Nephron progenitor cell (in vitro differentiated cells): Measurements from ENCODE around the gene TUBA4A.

ENCODE experiments used
- DNase-seq: peaks from one replicate; pipeline ENCODE4 v3.0.0; 2021
- H3K27ac Mint-ChIP-seq: 2 replicates; pipeline ENCODE4 v1.8.0; 2021; ENCODE audit warnings: mild to moderate bottlenecking, moderate library complexity, mixed read lengths
- H3K27me3 Mint-ChIP-seq: 2 replicates; pipeline ENCODE4 v1.8.0; 2021; ENCODE audit warnings: mild to moderate bottlenecking, low read depth, mixed read lengths; ENCODE audit not compliant: poor library complexity
- H3K36me3 Mint-ChIP-seq: 2 replicates; pipeline ENCODE4 v1.8.0; 2021; ENCODE audit warnings: low read depth, mixed read lengths
- H3K4me1 Mint-ChIP-seq: 2 replicates; pipeline ENCODE4 v1.8.0; 2021; ENCODE audit warnings: mixed read lengths
- H3K4me3 Mint-ChIP-seq: 2 replicates; pipeline ENCODE4 v1.8.0; 2021; ENCODE audit warnings: mild to moderate bottlenecking, moderate library complexity, mixed read lengths
- H3K9me3 Mint-ChIP-seq: 2 replicates; pipeline ENCODE4 v1.8.0; 2021; ENCODE audit warnings: mild to moderate bottlenecking, moderate library complexity, mixed read lengths
- TF ChIP-seq, protein P1 (sequence below): fragments of 200-600 bp; sonication (generic); IDR thresholded peaks from 2 replicates; pipeline ENCODE4 v1.5.0; 2021; ENCODE audit warnings: antibody characterized with exemption

Gene TUBA4A

GRCh38 chr2:219292616-219293015 lies 38.9 kb upstream of the TUBA4A start:
- H3K36me3 Mint-ChIP-seq, result no peaks in the 10 kb centered on the region
- H3K4me3 Mint-ChIP-seq, result no peak overlapping the region
- TF ChIP-seq, protein P1, sequence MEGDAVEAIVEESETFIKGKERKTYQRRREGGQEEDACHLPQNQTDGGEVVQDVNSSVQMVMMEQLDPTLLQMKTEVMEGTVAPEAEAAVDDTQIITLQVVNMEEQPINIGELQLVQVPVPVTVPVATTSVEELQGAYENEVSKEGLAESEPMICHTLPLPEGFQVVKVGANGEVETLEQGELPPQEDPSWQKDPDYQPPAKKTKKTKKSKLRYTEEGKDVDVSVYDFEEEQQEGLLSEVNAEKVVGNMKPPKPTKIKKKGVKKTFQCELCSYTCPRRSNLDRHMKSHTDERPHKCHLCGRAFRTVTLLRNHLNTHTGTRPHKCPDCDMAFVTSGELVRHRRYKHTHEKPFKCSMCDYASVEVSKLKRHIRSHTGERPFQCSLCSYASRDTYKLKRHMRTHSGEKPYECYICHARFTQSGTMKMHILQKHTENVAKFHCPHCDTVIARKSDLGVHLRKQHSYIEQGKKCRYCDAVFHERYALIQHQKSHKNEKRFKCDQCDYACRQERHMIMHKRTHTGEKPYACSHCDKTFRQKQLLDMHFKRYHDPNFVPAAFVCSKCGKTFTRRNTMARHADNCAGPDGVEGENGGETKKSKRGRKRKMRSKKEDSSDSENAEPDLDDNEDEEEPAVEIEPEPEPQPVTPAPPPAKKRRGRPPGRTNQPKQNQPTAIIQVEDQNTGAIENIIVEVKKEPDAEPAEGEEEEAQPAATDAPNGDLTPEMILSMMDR, result no peak
- peaks cover 54% of the 10 kb centered on the region for H3K27me3 Mint-ChIP-seq
- no peak for DNase-seq
- H3K27ac Mint-ChIP-seq, result no peak overlapping the region
- no peaks in the 10 kb centered on the region for H3K9me3 Mint-ChIP-seq
- peaks cover 9% of the 10 kb centered on the region for H3K4me1 Mint-ChIP-seq

DNA sequence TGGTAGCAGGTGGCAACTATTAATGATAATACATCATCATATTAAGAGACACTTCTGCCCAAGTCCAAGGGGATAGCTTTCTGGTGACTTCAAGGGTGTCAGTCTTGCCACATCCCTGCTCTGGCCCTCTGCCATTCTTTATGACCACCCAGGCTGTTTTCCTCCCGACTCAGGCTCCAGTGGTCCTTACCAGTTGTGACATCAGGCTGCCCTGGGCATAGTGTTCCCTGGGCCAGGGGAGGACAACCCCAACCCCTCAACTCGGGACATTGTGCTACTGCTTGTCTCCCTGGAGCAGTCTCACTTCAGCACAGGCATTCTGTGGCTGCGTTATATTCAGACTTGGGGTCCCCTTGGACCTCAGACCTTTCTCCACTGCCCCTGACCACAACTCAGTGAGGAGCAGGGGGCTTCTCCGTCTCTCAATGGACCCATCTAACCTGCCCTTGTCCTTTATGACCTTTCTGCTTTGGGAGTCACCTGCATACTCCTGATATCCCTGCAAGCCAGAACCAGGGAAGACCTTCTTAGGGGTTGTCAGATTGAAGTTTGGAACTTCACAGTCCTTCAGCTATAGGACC lies 38.3 kb upstream of the TUBA4A start:
- Mint-ChIP-seq H3K9me3 (no peaks in the 10 kb centered on the region), H3K4me3 (no peak overlapping the region), H3K36me3 (no peaks in the 10 kb centered on the region), H3K4me1 (peaks cover 9% of the 10 kb centered on the region), H3K27ac (no peak overlapping the region), H3K27me3 (peaks cover 53% of the 10 kb centered on the region)
- TF ChIP-seq, protein P1, result no peak
- DNase-seq, result no peak

- TF ChIP-seq, protein P1, result no peak
Observed at GRCh38 chr2:219291394-219291793, 37.7 kb upstream of the TUBA4A start.

GRCh38 chr2:219290381-219291171 lies 36.9 kb upstream of the TUBA4A start:
- Mint-ChIP-seq H3K4me3 (no peak overlapping the region), H3K4me1 (peaks cover 20% of the 10 kb centered on the region), H3K27ac (peak overlapping the region; percentile 71), H3K27me3 (peaks cover 43% of the 10 kb centered on the region), H3K9me3 (no peaks in the 10 kb centered on the region), H3K36me3 (no peaks in the 10 kb centered on the region)
- TF ChIP-seq, protein P1, result no peak
- no peak for DNase-seq

More at GRCh38 chr2:219291394-219291793, 37.7 kb upstream of the TUBA4A start:
- Mint-ChIP-seq H3K27ac (no peak overlapping the region), H3K4me3 (no peak overlapping the region), H3K4me1 (peaks cover 14% of the 10 kb centered on the region), H3K9me3 (no peaks in the 10 kb centered on the region), H3K27me3 (peaks cover 47% of the 10 kb centered on the region), H3K36me3 (no peaks in the 10 kb centered on the region)
- DNase-seq, result no peak

DNA sequence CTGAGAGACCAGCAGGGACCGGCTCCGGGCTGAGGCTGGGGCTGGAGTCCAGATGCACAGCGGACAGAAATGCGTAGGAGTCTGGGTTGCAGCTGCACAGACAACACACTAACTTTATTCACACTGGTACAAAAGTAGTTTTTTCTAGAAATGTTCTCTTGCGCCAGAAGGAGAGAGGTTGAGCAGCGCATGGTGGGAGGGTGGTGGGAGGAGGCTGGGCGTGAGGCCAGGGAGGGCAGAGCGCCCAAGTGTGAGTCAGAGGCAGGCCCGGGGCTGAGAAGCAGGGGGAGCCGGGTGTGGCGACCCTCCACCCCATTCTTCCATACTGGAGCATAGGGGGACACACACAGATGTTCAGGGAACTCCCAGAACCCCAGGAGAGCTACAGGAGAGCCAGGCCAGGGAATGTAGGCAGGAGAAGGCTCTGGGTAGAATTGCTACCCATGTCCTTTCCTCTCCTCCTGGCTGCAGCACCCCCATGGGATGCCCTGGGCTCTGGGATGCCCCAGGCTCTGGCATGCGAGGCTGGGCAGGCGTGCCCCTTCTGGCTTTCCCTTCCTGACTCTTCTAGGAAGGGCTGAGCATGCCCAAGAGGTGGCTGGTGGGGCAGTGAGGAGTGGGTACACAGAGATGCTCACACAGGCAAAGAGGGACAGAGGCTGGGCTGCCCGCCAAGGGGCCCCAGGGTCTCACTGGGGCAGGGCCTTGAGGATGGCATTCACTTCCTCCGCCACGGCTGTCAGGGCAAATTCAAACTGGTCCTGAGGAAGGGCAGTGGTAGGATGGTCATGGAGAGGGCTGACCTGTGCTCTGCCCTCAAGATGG lies 36.0 kb upstream of the TUBA4A start:
- DNase-seq, result no peak
- TF ChIP-seq, protein P1, result no peak
- peaks cover 23% of the 10 kb centered on the region for H3K4me1 Mint-ChIP-seq
- H3K27ac Mint-ChIP-seq, result no peak overlapping the region
- H3K36me3 Mint-ChIP-seq, result no peaks in the 10 kb centered on the region
- H3K27me3 Mint-ChIP-seq, result peaks cover 36% of the 10 kb centered on the region
- H3K9me3 Mint-ChIP-seq, result no peaks in the 10 kb centered on the region
- H3K4me3 Mint-ChIP-seq, result no peak overlapping the region
